ENCODE measurements around the gene LSAMP.

- no peak for TF ChIP-seq CTCF (IDR thresholded peaks at IDR 0.05)
- no peak for TF ChIP-seq POLR2A (IDR thresholded peaks at IDR 0.05)
Measured at GRCh38 chr3:115968871-115969270, 476.4 kb downstream of the LSAMP start.
